HG03442 (cell line): ENCODE results near the gene IGFBP7.

Source experiments
- ATAC-seq: cut with Tn5 transposase; IDR thresholded peaks from one replicate; pipeline ENCODE4 v1.9.1; 2021; ENCODE audit warnings: mild to moderate bottlenecking, moderate library complexity; ENCODE audit not compliant: unreplicated experiment

Gene IGFBP7

GRCh38 chr4:57044279-57044678 is 65.9 kb downstream of the IGFBP7 start:
- ATAC-seq = no peak

GRCh38 chr4:57043347-57044251 is 66.6 kb downstream of the IGFBP7 start:
- ATAC-seq = no peak

DNA sequence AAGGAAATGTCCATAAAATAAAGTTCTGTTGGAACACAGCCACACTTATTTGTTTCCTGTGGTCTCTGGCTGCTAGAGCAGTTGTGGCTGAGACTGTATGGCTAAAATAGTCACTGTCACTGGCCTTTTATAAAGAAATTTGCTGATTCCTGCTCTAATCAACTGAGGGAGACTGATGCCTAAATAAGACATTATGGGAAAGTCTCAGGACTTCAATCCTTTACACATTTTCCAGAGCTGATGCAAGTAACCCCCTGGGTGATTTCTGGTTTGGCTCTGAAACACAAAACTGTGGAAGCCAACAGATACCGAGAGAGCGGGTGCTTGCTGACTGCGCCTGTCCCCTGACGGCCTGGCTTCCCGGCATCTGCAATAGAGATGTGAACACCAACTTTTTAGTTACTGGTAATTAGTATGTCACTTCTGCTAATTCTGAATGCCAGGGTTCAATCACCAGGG is 67.4 kb downstream of the IGFBP7 start:
- ATAC-seq = no peak

DNA sequence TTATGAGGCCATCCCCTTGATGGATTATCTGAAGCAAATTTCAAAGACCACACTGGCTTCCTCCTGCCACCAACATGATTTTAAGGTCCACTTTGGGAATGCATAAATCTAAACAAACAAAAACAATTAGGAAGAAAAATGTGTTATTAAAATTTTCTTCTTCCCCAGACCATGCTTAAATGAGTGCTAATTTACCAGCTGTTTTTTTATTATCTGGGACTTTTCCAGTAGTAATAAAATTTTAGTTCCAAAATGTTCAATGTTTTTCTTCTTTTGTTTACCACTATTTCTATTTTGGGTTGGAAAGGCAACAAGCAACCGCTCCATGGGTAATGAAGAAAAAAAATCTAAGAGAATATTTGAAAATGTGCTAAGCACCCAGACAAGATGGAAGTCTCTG is 69.2 kb downstream of the IGFBP7 start:
- ATAC-seq = no peak

DNA sequence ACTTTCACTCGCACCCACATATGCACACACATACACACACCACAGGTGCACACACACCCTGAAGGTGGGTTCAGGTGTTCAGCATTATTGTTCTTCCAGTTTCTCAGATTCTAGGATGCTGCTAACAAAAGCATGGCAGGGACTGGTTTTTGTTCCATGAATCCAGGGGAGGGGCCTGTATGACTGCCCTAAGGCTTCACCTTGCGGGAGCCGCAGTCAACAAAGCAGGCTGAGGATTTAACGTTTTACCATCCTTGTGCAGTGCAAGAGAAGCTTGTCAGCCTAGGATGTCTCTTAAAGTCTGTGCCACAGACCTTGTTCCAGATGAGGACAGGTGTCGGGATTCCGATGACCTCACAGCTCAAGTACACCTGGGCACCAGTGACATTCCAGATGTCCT is 69.7 kb downstream of the IGFBP7 start:
- ATAC-seq = no peak

DNA sequence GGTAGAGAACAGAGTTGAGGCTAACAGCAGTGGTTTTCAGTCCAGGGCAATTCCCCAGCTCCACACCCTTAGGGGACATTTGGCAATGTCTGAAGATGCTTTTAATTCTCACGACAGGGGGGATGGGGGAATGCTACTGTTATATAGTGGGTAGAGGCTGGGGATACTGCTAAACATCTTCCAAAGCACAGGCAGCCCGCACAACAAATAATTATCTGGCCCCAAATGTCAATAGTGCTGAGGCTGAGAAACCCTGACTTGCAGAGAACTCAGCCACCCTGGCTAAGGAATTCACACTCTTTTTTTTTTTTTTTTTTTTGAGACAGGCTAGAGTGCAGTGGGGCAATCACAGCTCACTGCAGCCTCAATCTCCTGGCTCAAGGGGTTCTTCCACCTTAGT is 70.8 kb downstream of the IGFBP7 start:
- no peak for ATAC-seq

DNA sequence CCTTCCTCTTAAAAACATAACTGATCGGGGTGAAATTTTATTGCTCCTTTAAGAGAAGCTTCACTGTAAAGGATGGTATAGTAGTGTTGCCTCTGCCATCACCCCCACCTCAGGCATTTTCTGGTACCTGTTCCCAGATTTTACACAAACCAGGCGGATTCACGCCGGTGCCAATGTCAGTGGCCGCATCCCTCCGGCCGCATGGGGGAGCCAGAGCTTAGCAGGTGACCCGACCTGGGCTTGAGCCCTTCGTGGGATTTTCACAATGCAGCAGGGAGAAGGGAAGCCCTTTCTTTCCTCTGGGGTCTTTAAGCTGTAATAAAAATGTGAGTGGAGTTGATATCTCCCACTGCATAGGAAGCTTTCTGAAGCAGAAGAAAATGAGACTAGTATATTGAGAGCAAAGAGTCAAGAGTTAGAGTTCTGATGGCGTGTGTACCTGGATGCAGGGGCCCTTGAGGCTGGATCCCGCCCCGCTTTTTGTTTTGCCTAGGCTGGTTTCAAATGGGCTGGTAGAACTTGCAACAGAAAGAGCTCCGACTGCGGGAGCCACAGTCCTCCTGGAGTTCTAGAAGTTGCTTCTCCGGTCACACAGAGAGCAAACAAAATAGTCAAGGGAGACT is 72.1 kb downstream of the IGFBP7 start:
- ATAC-seq = peak; percentile 79

DNA sequence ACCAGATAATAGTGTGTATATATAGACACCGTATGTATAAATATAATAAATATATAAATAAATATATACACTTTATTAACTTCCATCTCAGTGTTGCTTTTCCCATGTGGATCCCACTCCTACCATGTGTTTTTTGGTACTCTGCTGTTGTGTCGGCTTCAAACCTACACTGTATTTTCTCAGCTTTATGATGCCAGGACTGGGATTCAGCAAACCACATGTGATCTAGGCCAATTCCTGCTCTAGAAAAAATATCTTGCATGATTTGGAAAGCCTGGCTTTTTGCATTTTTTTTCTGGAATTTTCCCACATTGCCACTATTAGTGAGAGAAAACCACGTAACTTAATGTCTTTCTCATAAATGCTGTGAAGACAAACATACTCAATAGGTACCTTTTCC is 75.7 kb downstream of the IGFBP7 start:
- no peak for ATAC-seq

DNA sequence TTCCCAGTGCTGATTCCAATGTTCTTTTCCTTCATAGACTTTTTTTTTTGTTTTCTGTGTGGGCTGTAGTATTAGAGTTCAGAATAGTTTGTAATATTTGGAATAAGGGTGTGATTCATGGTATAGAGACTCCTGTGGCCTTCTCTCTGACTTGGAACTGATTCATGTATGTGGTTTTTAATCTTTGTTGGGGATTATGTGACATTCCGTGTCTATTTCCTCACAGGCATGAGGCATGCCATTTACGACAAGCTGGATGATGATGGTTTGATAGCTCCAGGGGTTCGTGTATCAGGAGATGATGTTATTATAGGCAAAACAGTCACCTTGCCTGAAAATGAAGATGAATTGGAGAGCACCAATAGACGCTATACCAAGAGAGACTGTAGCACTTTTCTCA is 87.1 kb downstream of the IGFBP7 start:
- no peak for ATAC-seq

DNA sequence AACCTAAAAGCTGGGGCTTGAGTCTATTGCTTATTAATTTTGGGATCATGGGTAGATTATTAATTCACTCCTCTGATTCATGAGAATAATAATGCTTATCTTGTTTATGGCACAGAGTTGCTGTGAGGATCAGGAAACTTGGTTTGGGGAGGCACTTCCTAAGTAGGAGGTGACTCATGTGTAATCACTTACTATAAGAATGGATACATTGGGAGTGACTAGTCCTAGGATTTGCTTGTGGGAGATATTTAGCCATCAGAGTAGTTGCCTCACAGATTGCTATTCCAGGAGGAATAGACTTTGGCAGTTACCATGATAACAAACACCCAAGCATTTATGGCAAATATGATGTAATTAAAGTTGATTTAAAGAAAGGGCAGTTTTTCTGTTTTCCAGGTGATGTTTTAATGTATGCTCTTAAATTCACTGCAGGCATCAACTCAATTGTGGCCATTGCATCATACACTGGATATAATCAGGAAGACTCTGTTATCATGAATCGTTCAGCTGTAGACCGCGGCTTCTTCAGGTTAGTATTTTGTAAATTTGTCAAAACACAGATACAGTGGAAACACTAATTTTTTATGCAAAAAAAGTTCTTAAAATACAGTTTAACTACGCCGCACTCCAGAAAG is 89.6 kb downstream of the IGFBP7 start:
- no peak for ATAC-seq

GRCh38 chr4:57018980-57019379 is 91.2 kb downstream of the IGFBP7 start:
- ATAC-seq = no peak

DNA sequence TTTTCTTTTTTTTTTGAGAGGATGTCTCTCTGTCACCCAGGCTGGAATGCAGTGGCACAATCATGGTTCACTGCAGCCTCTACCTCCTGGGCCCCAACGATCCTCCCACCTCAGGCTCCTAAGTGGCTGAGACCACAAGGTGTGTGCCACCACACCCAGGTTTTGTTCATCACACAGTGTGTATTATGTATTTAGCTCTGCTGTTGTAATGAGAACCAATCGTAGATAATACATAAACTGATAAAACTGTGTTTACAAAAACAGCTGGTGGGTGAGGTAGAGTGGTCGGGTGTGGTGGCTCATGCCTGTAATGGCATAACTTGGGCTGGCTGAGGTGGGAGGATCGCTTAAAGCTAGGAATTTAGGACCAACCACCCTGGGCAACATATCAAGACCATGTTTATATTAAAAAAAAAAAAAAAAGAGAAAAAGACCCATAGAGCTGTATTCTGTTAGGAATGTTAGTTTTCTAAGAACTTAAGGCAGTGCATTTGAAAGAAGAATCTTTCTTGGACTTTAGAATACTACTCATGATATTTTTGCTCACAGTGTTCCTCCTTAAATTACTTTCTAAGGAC is 96.6 kb downstream of the IGFBP7 start:
- ATAC-seq = no peak

GRCh38 chr4:56999751-57000150 is 110.4 kb downstream of the IGFBP7 start:
- no peak for ATAC-seq

DNA sequence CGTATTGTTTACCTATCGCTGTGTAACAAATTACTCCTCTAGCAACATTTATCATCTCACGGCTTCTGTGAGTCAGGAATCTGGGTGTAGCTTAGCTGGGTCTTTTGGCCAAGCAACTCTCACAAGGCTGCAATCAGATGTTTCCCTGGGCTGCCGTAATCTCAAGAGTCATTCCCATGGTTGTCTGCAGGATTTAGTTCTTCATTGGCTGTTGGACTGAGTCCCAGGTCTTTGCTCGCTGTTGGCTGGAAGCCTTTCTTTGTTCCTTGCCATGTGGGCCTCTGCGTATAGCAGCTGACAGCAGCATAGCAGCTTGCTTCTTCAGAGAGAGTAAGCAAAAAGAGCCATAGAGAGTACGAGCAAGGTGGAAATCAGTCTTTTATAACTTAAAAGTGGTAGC is 114.7 kb downstream of the IGFBP7 start:
- ATAC-seq = no peak

DNA sequence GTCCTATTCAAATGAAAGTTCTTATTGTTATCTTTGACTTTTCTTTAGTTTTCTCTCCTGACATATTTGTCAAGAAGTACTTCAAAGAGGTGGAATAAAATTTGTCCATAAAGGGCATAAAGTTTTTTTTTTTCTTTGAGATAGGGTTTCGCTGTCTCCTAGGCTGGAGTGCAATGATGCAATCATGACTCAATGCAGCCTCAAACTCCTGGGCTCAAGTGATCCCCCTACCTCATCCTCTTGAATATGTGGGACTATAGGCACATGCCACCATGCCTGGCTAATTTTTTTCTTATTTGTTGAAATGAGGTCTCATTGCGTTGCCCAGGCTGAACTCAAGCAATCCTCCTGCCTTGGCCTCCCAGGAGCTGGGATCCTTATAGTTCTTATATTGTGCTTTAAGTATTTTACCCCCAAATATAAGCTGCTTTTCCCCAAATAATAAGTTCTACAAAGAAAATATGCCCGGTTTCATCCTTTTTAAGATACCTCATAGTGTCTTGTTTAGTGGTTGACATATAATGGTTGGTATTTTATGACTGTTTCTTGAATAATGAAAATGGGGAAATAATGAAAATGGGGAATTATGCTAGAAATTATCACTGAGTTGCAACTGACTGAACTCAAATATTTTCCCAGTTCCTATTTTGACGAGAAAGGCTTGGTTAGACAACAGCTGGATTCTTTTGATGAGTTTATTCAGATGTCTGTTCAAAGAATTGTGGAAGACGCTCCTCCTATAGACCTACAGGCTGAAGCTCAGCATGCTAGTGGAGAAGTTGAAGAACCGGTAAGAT is 119.9 kb downstream of the IGFBP7 start:
- ATAC-seq = no peak

- ATAC-seq = no peak
Observed at GRCh38 chr4:56986952-56987351, 123.2 kb downstream of the IGFBP7 start.

- no peak for ATAC-seq
Observed at GRCh38 chr4:56986192-56986591, 124.0 kb downstream of the IGFBP7 start.

DNA sequence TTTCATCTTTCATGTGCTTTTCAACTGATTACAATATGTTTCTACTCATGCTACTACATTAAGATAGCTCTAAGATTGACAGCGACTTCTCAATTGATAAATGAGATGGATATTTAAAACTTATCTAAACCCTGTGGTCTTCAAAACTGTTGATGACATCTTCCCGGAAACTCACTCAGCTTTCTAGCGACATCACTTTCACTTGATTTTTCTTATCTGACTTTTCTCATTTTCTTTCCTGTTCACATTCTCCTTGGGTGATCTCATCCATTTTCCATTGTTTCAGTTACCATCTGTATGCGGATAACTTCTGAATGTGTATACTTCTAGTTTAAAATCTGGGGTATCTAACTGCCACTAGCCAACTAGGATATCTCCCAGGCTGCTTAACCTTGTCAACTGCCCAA is 128.4 kb downstream of the IGFBP7 start:
- no peak for ATAC-seq
